Measurements from ENCODE around the gene PAX1.

DNA sequence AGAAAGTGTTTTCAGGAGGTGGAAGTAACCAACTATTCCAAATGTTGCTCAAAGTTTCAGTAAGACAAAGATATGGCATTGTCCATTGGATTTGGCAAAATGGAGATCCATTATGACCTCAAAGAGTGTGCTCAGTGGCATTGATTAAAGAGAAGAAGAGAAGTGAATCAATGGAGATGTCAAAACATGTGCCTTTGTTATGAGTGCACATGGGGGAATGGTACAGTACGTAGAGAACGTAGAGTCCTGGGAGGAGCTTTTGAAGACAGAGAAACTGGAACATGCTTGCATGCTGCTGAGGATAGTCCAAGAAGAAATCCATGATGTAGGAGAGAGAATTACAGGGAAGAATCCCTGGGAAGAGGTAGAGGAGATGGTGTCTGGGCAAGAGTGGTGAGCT, 42.0 kb upstream of the PAX1 start:
- no peak for TF ChIP-seq TAF1 (conservative IDR thresholded peaks at IDR 0.05)
- TF ChIP-seq, protein P1, sequence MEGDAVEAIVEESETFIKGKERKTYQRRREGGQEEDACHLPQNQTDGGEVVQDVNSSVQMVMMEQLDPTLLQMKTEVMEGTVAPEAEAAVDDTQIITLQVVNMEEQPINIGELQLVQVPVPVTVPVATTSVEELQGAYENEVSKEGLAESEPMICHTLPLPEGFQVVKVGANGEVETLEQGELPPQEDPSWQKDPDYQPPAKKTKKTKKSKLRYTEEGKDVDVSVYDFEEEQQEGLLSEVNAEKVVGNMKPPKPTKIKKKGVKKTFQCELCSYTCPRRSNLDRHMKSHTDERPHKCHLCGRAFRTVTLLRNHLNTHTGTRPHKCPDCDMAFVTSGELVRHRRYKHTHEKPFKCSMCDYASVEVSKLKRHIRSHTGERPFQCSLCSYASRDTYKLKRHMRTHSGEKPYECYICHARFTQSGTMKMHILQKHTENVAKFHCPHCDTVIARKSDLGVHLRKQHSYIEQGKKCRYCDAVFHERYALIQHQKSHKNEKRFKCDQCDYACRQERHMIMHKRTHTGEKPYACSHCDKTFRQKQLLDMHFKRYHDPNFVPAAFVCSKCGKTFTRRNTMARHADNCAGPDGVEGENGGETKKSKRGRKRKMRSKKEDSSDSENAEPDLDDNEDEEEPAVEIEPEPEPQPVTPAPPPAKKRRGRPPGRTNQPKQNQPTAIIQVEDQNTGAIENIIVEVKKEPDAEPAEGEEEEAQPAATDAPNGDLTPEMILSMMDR (IDR thresholded peaks at IDR 0.05; ENCODE audit: low read depth, low read length, missing input control): no peak
- TF ChIP-seq, protein P2, sequence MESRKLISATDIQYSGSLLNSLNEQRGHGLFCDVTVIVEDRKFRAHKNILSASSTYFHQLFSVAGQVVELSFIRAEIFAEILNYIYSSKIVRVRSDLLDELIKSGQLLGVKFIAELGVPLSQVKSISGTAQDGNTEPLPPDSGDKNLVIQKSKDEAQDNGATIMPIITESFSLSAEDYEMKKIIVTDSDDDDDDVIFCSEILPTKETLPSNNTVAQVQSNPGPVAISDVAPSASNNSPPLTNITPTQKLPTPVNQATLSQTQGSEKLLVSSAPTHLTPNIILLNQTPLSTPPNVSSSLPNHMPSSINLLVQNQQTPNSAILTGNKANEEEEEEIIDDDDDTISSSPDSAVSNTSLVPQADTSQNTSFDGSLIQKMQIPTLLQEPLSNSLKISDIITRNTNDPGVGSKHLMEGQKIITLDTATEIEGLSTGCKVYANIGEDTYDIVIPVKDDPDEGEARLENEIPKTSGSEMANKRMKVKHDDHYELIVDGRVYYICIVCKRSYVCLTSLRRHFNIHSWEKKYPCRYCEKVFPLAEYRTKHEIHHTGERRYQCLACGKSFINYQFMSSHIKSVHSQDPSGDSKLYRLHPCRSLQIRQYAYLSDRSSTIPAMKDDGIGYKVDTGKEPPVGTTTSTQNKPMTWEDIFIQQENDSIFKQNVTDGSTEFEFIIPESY (IDR thresholded peaks at IDR 0.05): no peak
- no peak for TF ChIP-seq HNF4G (IDR thresholded peaks at IDR 0.05)
- TF ChIP-seq, protein P3, sequence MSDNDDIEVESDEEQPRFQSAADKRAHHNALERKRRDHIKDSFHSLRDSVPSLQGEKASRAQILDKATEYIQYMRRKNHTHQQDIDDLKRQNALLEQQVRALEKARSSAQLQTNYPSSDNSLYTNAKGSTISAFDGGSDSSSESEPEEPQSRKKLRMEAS (IDR thresholded peaks at IDR 0.05): no peak
- no peak for TF ChIP-seq RXRA (IDR thresholded peaks at IDR 0.05)
- no peak for TF ChIP-seq SP1 (IDR thresholded peaks at IDR 0.05)

Data from liver (tissue), 3 donors.